GM12878 (cell line): ENCODE results near the gene HTR3A. TPM values are rescaled to one million over a fixed set of nuclear protein-coding genes. Genes with fewer than 3 reads are reported as not detected.

ENCODE experiments used
- ATAC-seq: fragments of 200-7000 bp; cut with Tn5 transposase; 3 replicates; pipeline ENCODE4 v1.9.1; 2020; ENCODE audit warnings: mild to moderate bottlenecking, moderate library complexity
- BruUV-seq: library from RNA; stranded (reverse); fragments of 400-500 nt; replicated peaks from 2 replicates; lab custom pipeline; 2021; lab: Mats Ljungman, UMichigan
- CTCF ChIA-PET: fragments of 300-600 bp; sonication (Branson Sonifier 250); formaldehyde crosslinking; extraction: SDS; loops from one replicate; lab custom pipeline; 2021; ENCODE audit warnings: inconsistent platforms; lab: Yijun Ruan, JAX
- POLR2A ChIA-PET: fragments of 350-600 bp; formaldehyde crosslinking; extraction: SDS; loops from one replicate; lab custom pipeline; 2021; ENCODE audit warnings: inconsistent platforms; lab: Charles Lee
- RAD21 ChIA-PET: fragments of 300-600 bp; sonication (Branson Sonifier 250); formaldehyde crosslinking; loops from one replicate; lab custom pipeline; 2023; ENCODE audit warnings: antibody characterized with exemption; ENCODE audit not compliant: unreplicated experiment; lab: Charles Lee
- SMC1A ChIA-PET: fragments of 300-600 bp; sonication (Branson Sonifier 250); formaldehyde crosslinking; loops from one replicate; lab custom pipeline; 2023; ENCODE audit not compliant: unreplicated experiment, uncharacterized antibody; lab: Charles Lee
- DNase-seq: peaks from one replicate; pipeline ENCODE4 v3.0.0-alpha.2; 2011; ENCODE audit warnings: low read depth, low spot score
- FAIRE-seq: peaks from 3 replicates; lab custom pipeline; 2011; peaks lifted over from hg19 to GRCh38; lab: Jason Lieb, UNC
- H2AFZ ChIP-seq: 2 replicates; pipeline ENCODE4 v1.6.0; 2011; ENCODE audit warnings: low read depth, low read length, control low read depth; ENCODE audit not compliant: control insufficient read depth
- H3K27ac ChIP-seq: 2 replicates; pipeline ENCODE4 v1.5.1; 2011; ENCODE audit warnings: control low read depth; ENCODE audit not compliant: control insufficient read depth, insufficient read depth
- H3K27me3 ChIP-seq, 2 experiments: replicated peaks in 1 of 2; 2 replicates each; pipeline versions ENCODE4 v1.6.0 to v1.6.1; 2011; ENCODE audit warnings: low read length in 1 of 2; ENCODE audit not compliant: control insufficient read depth in 2 of 2, insufficient read depth in 2 of 2
- H3K36me3 ChIP-seq, 2 experiments: 2 replicates each; pipeline ENCODE4 v1.5.1; 2011; ENCODE audit warnings: low read length in 1 of 2; ENCODE audit not compliant: control insufficient read depth in 2 of 2, insufficient read depth in 2 of 2
- H3K4me1 ChIP-seq: 2 replicates; pipeline ENCODE4 v1.6.1; 2011; ENCODE audit warnings: mild to moderate bottlenecking, low read length, moderate library complexity, mixed read lengths; ENCODE audit not compliant: control insufficient read depth, insufficient read depth
- H3K4me2 ChIP-seq: 2 replicates; pipeline ENCODE4 v1.6.0; 2011; ENCODE audit warnings: control low read depth; ENCODE audit not compliant: control insufficient read depth, insufficient read depth
- H3K4me3 ChIP-seq: fragments of 200-600 bp; sonication (generic); 2 replicates; pipeline ENCODE4 v1.5.1; 2016
- H3K79me2 ChIP-seq: 2 replicates; pipeline ENCODE4 v1.6.0; 2011; ENCODE audit warnings: low read length; ENCODE audit not compliant: control insufficient read depth, insufficient read depth
- H3K9ac ChIP-seq: 2 replicates; pipeline ENCODE4 v1.8.0; 2011; ENCODE audit warnings: low read length, control low read depth, mixed read lengths; ENCODE audit not compliant: control insufficient read depth, insufficient read depth
- H3K9me3 ChIP-seq: replicated peaks from 3 replicates; pipeline ENCODE4 v1.5.1; 2011; ENCODE audit warnings: mild to moderate bottlenecking, low read length; ENCODE audit not compliant: control insufficient read depth, insufficient read depth
- H4K20me1 ChIP-seq: 2 replicates; pipeline ENCODE4 v1.6.0; 2011; ENCODE audit not compliant: control insufficient read depth, insufficient read depth
- BRCA1 ChIP-seq: IDR thresholded peaks from 2 replicates; pipeline ENCODE4 v1.6.1; 2011; ENCODE audit warnings: low read depth, low read length, improper control_type of control experiment
- CBX5 ChIP-seq: sonication (generic); IDR thresholded peaks from 2 replicates; pipeline ENCODE4 v1.6.1; 2016; ENCODE audit warnings: low read depth, moderate library complexity, mild to moderate bottlenecking, inconsistent platforms
- CEBPB ChIP-seq, 2 experiments: fragments of 150-350 bp in 1 of 2; IDR thresholded peaks; 2 replicates each; pipeline ENCODE4 v1.6.1; 2012 to 2014; ENCODE audit warnings: low read depth in 2 of 2, low read length in 2 of 2, borderline replicate concordance in 1 of 2, inconsistent platforms in 1 of 2
- CREB1 ChIP-seq: IDR thresholded peaks from 2 replicates; pipeline ENCODE4 v1.6.1; 2012; ENCODE audit warnings: low read depth, mild to moderate bottlenecking, inconsistent platforms
- FOXK2 ChIP-seq: fragments of 450-650 bp; IDR thresholded peaks from 2 replicates; pipeline ENCODE4 v1.6.1; 2017; ENCODE audit warnings: mild to moderate bottlenecking, moderate library complexity
- HDGF ChIP-seq: fragments of 450-650 bp; IDR thresholded peaks from 2 replicates; pipeline ENCODE4 v1.6.1; 2016; ENCODE audit warnings: antibody characterized with exemption
- IRF5 ChIP-seq: fragments of 450-650 bp; IDR thresholded peaks from 2 replicates; pipeline ENCODE4 v1.6.1; 2017; ENCODE audit warnings: borderline replicate concordance
- JUND ChIP-seq: IDR thresholded peaks from 2 replicates; pipeline ENCODE4 v1.6.1; 2012; ENCODE audit warnings: low read depth, mild to moderate bottlenecking, low read length, improper control_type of control experiment, moderate library complexity
- MAX ChIP-seq: IDR thresholded peaks from 2 replicates; pipeline ENCODE4 v1.6.1; 2012; ENCODE audit warnings: low read depth, low read length, improper control_type of control experiment
- NBN ChIP-seq: fragments of 450-650 bp; IDR thresholded peaks from 2 replicates; pipeline ENCODE4 v1.6.1; 2016
- PAX5 ChIP-seq: IDR thresholded peaks from 2 replicates; pipeline ENCODE4 v1.6.1; 2011; ENCODE audit warnings: low read depth, low read length, borderline replicate concordance
- PAX8 ChIP-seq: fragments of 450-650 bp; IDR thresholded peaks from 2 replicates; pipeline ENCODE4 v1.6.1; 2017; ENCODE audit warnings: mild to moderate bottlenecking, moderate library complexity
- TAF1 ChIP-seq: IDR thresholded peaks from 2 replicates; pipeline ENCODE4 v1.6.1; 2011; ENCODE audit warnings: mild to moderate bottlenecking, low read depth, low read length, borderline replicate concordance
- USF1 ChIP-seq: IDR thresholded peaks from 2 replicates; pipeline ENCODE4 v1.6.1; 2011; ENCODE audit warnings: borderline replicate concordance, low read depth, mild to moderate bottlenecking, moderate library complexity, mixed read lengths, low read length; ENCODE audit not compliant: insufficient read depth; ENCODE audit errors: extremely low read length
- ZBED1 ChIP-seq: IDR thresholded peaks from 2 replicates; pipeline ENCODE4 v1.6.1; 2016; ENCODE audit warnings: borderline replicate concordance
- ZNF24 ChIP-seq: fragments of 450-650 bp; IDR thresholded peaks from 2 replicates; pipeline ENCODE4 v1.6.1; 2017; ENCODE audit warnings: antibody characterized with exemption, mild to moderate bottlenecking
- ZNF274 ChIP-seq: IDR thresholded peaks from one replicate; pipeline ENCODE4 v1.8.0; 2011; ENCODE audit not compliant: insufficient read length, insufficient read depth
- ZNF622 ChIP-seq: fragments of 450-650 bp; IDR thresholded peaks from 2 replicates; pipeline ENCODE4 v1.6.1; 2017; ENCODE audit warnings: mild to moderate bottlenecking, inconsistent platforms
- WGBS: methylation state at CpG from one replicate; pipeline ENCODE4 v1.1.6; 2016; ENCODE audit warnings: low lambda C conversion rate; ENCODE audit not compliant: insufficient replicate concordance, insufficient coverage; ENCODE audit errors: missing lambda C conversion rate; 5-methylcytosine and 5-hydroxymethylcytosine counted together
- in situ Hi-C: fragments of 300-500 bp; cut with MboI; formaldehyde crosslinking; loops from 9 replicates; pipeline ENCODE4 v1.14.3; 2018; ENCODE audit warnings: mixed read lengths
- intact Hi-C: fragments of 100-400 bp; cut with micrococcal nuclease; formaldehyde crosslinking; loops from one replicate; pipeline ENCODE4 v1.14.2; 2022; ENCODE audit not compliant: unreplicated experiment
- polyA plus RNA-seq, 11 experiments: library from polyadenylated mRNA; depleted of rRNA in 4 of 11; unstranded in 6 of 11; stranded (reverse) in 5 of 11; fragments of >200 nt; fragmentation: Nextera tagmentation in 4 of 11; fragmentation: Illumina TruSeq in 1 of 11; extraction: Ambion mirVana in 4 of 11; extraction: Trizol in 1 of 11; gene quantifications; 1 replicate in 1 of 11; 2 replicates in 10 of 11; pipeline versions ENCODE4 v1.2.1 to v1.2.3, GENCODE V29; 2011 to 2016; ENCODE audit warnings: inconsistent platforms in 2 of 11, missing spikeins in 2 of 11, low read depth in 1 of 11
- total RNA-seq, 4 experiments: library from RNA; depleted of rRNA in 3 of 4; stranded (reverse); fragments of >200 nt in 3 of 4; fragmentation: Illumina TruSeq in 1 of 4; extraction: Trizol in 1 of 4; gene quantifications; 2 replicates each; pipeline versions ENCODE4 v1.2.1 to v1.2.3, GENCODE V29; 2013 to 2021

Gene HTR3A
- total and polyA plus RNA-seq, 10 of the 15 experiments (the other 5 are each of a cell fraction or from before 2014, with no cell fraction given), result not detected

- H3K9ac ChIP-seq, result no peak overlapping the region
- no peak overlapping the region for H3K4me2 ChIP-seq
- no peaks in the 10 kb centered on the region for H4K20me1 ChIP-seq
- H3K4me3 ChIP-seq, result no peak overlapping the region
- ChIA-PET RAD21 (no interaction called here), CTCF (no interaction called here), POLR2A (no interaction called here), SMC1A (no interaction called here)
- no peaks in the 10 kb centered on the region for H3K4me1 ChIP-seq
- H3K79me2 ChIP-seq, result no peaks in the 10 kb centered on the region
- H3K36me3 ChIP-seq, result no peaks in the 10 kb centered on the region
- 31% methylated on average over 18 of the region's 18 CpGs for WGBS
- no peak overlapping the region for H3K27ac ChIP-seq
- no peak for TF ChIP-seq CREB1
- TF ChIP-seq PAX5, result no peak
- TF ChIP-seq FOXK2, result no peak
- no peak for TF ChIP-seq IRF5
- TF ChIP-seq MAX, result no peak
- TF ChIP-seq CEBPB (IDR thresholded peaks at IDR 0.05; ENCODE audit: borderline replicate concordance in 1 of 2, low read depth in 2 of 2, low read length in 2 of 2), result no peak
- no peak for TF ChIP-seq HDGF
- no peak for TF ChIP-seq BRCA1
- TF ChIP-seq TAF1, result no peak
- TF ChIP-seq ZNF274, result no peak
- no peak for TF ChIP-seq NBN
- no peak for TF ChIP-seq CBX5
- TF ChIP-seq JUND, result no peak
- no peak for TF ChIP-seq ZBED1
- TF ChIP-seq ZNF622, result no peak
- no peak for TF ChIP-seq USF1
- no peak for TF ChIP-seq PAX8
- no peak for TF ChIP-seq ZNF24
- peaks cover 3 to 5% of the 10 kb centered on the region in 2 experiments for H3K27me3 ChIP-seq
- no peak for ATAC-seq
- FAIRE-seq, result no peak
- intact Hi-C loops, result no loop called here
- in situ Hi-C loops, result no loop called here
- H2AFZ ChIP-seq, result no peak overlapping the region
- H3K9me3 ChIP-seq, result no peaks in the 10 kb centered on the region
- BruUV-seq, result no TSS peak
- no peak for DNase-seq
Measured at GRCh38 chr11:113986351-113987140, 11.6 kb downstream of the HTR3A start.
